SK-N-SH (cell line): ENCODE measurements around the gene OTUD7B. TPM values are rescaled to one million over a fixed set of nuclear protein-coding genes. Genes with fewer than 3 reads are reported as not detected.
"Not testable (repeated sequence)": the region's sequence is repeated elsewhere in the genome, so short reads cannot be mapped to it uniquely, and the experiment has no call there.

Source experiments
- CTCF ChIA-PET: fragments of 300-600, 350-600 bp; formaldehyde crosslinking; extraction: SDS; loops from one replicate; lab custom pipeline; 2021; lab: Yijun Ruan, JAX
- POLR2A ChIA-PET: fragments of 350-600 bp; sonication (Branson Sonifier 250); formaldehyde crosslinking; extraction: SDS; loops from one replicate; lab custom pipeline; 2020; ENCODE audit warnings: antibody characterized with exemption, inconsistent platforms; lab: Yijun Ruan, JAX
- DNase-seq: peaks from one replicate; pipeline ENCODE4 v3.0.0; 2012
- H2AFZ ChIP-seq: fragments of 200-600 bp; sonication (generic); 2 replicates; pipeline ENCODE4 v1.8.1; 2016; ENCODE audit warnings: antibody characterized with exemption, mild to moderate bottlenecking, low read depth
- H3F3A ChIP-seq: fragments of 200-600 bp; sonication (generic); replicated peaks from 2 replicates; pipeline ENCODE3; 2016; ENCODE audit warnings: antibody characterized with exemption, mild to moderate bottlenecking; ENCODE audit not compliant: insufficient read depth
- H3K27ac ChIP-seq, 2 experiments: fragments of 200-500 bp in 1 of 2; fragments of 200-600 bp in 1 of 2; sonication (Bioruptor generic) in 1 of 2; sonication (generic), shearing (Covaris generic) in 1 of 2; 2 replicates each; pipeline versions ENCODE4 v1.5.1 to v1.6.1; 2014 to 2016; ENCODE audit warnings: low read depth in 2 of 2, inconsistent platforms in 1 of 2, low read length in 1 of 2, mild to moderate bottlenecking in 1 of 2, mixed read lengths in 1 of 2
- H3K27me3 ChIP-seq: fragments of 200-600 bp; sonication (generic), shearing (Covaris generic); 2 replicates; pipeline ENCODE4 v1.6.1; 2016; ENCODE audit warnings: mixed run types; ENCODE audit not compliant: insufficient read depth
- H3K36me3 ChIP-seq, 2 experiments: fragments of 200-500 bp in 1 of 2; fragments of 200-600 bp in 1 of 2; sonication (Bioruptor generic) in 1 of 2; sonication (generic) in 1 of 2; replicated peaks in 1 of 2; 2 replicates each; pipeline versions ENCODE3 to v1.5.1; 2014 to 2016; ENCODE audit warnings: low read length in 1 of 2, mild to moderate bottlenecking in 1 of 2; ENCODE audit not compliant: insufficient read depth in 2 of 2, control insufficient read depth in 1 of 2
- H3K4me1 ChIP-seq, 2 experiments: fragments of 200-500 bp in 1 of 2; fragments of 200-600 bp in 1 of 2; sonication (Bioruptor generic) in 1 of 2; sonication (generic), shearing (Covaris generic) in 1 of 2; 2 replicates each; pipeline versions ENCODE4 v1.5.1 to v1.6.1; 2014 to 2016; ENCODE audit warnings: low read depth in 1 of 2, low read length in 1 of 2, mixed run types in 1 of 2; ENCODE audit not compliant: insufficient read depth in 2 of 2, control insufficient read depth in 1 of 2
- H3K4me2 ChIP-seq: fragments of 200-600 bp; sonication (generic), shearing (Covaris generic); 2 replicates; pipeline ENCODE4 v1.6.1; 2017; ENCODE audit warnings: mixed run types
- H3K4me3 ChIP-seq, 2 experiments: fragments of 200-500 bp in 1 of 2; fragments of 200-600 bp in 1 of 2; sonication (Bioruptor generic) in 1 of 2; sonication (generic), shearing (Covaris generic) in 1 of 2; 2 replicates each; pipeline versions ENCODE4 v1.5.1 to v1.8.1; 2014 to 2016; ENCODE audit warnings: low read depth in 2 of 2, inconsistent platforms in 1 of 2, low read length in 1 of 2, mild to moderate bottlenecking in 1 of 2, mixed read lengths in 1 of 2, moderate library complexity in 1 of 2
- H3K79me2 ChIP-seq: fragments of 200-600 bp; sonication (generic); 2 replicates; pipeline ENCODE4 v1.8.1; 2017; ENCODE audit warnings: mild to moderate bottlenecking; ENCODE audit not compliant: insufficient read depth
- H3K9ac ChIP-seq: fragments of 200-600 bp; sonication (generic); 2 replicates; pipeline ENCODE4 v1.6.1; 2017; ENCODE audit warnings: mixed run types
- H3K9me2 ChIP-seq: fragments of 200-600 bp; sonication (generic); 2 replicates; pipeline ENCODE4 v1.6.1; 2017; ENCODE audit warnings: mixed run types
- H3K9me3 ChIP-seq: fragments of 200-600 bp; sonication (generic); 2 replicates; pipeline ENCODE4 v1.6.1; 2017; ENCODE audit warnings: mixed run types, mild to moderate bottlenecking, moderate library complexity
- H4K20me1 ChIP-seq: fragments of 200-600 bp; sonication (generic); 2 replicates; pipeline ENCODE4 v1.6.1; 2017; ENCODE audit warnings: mild to moderate bottlenecking, mixed run types; ENCODE audit not compliant: insufficient read depth
- ELF1 ChIP-seq: IDR thresholded peaks from 2 replicates; pipeline ENCODE4 v1.4.0; 2012
- EP300 ChIP-seq, 2 experiments: IDR thresholded peaks; 2 replicates each; pipeline versions ENCODE4 v1.4.0 to v1.6.1; 2012; ENCODE audit warnings: borderline replicate concordance in 1 of 2, low read depth in 1 of 2, low read length in 1 of 2
- EZH2phosphoT487 ChIP-seq: fragments of 200-600 bp; sonication (generic); IDR thresholded peaks from 2 replicates; pipeline ENCODE4 v1.6.1; 2017; ENCODE audit warnings: low read depth, mixed run types, mild to moderate bottlenecking, antibody characterized with exemption, moderate library complexity, borderline replicate concordance
- FOSL2 ChIP-seq: IDR thresholded peaks from 2 replicates; pipeline ENCODE4 v1.4.0; 2012; ENCODE audit warnings: low read depth, mild to moderate bottlenecking, moderate library complexity, borderline replicate concordance
- FOXJ3 ChIP-seq: sonication (generic); formaldehyde crosslinking; IDR thresholded peaks from 2 replicates; pipeline ENCODE4 v1.5.1; 2020; ENCODE audit warnings: mild to moderate bottlenecking, missing genetic modification reagents
- GABPA ChIP-seq: IDR thresholded peaks from 2 replicates; pipeline ENCODE4 v1.4.0; 2012; ENCODE audit warnings: low read depth, mild to moderate bottlenecking
- GATA2 ChIP-seq: sonication (generic); formaldehyde crosslinking; IDR thresholded peaks from 2 replicates; pipeline ENCODE4 v1.5.0; 2020; ENCODE audit warnings: mild to moderate bottlenecking, missing genetic modification reagents
- JUND ChIP-seq: IDR thresholded peaks from 2 replicates; pipeline ENCODE4 v1.4.0; 2012
- MXI1 ChIP-seq: IDR thresholded peaks from 2 replicates; pipeline ENCODE4 v1.6.1; 2012; ENCODE audit warnings: mild to moderate bottlenecking, low read depth, low read length, improper control_type of control experiment
- NFIC ChIP-seq: IDR thresholded peaks from 2 replicates; pipeline ENCODE4 v1.4.0; 2012; ENCODE audit warnings: borderline replicate concordance
- NRF1 ChIP-seq: IDR thresholded peaks from 2 replicates; pipeline ENCODE4 v1.6.1; 2012; ENCODE audit warnings: low read depth, mild to moderate bottlenecking, low read length
- RCOR1 ChIP-seq: fragments of 150-350 bp; IDR thresholded peaks from 2 replicates; pipeline ENCODE4 v1.6.1; 2017; ENCODE audit warnings: antibody characterized with exemption, low read length
- RFX5 ChIP-seq: IDR thresholded peaks from 2 replicates; pipeline ENCODE4 v1.6.1; 2012; ENCODE audit warnings: mild to moderate bottlenecking, improper control_type of control experiment, low read length
- SIN3A ChIP-seq: IDR thresholded peaks from 2 replicates; pipeline ENCODE4 v1.6.1; 2012; ENCODE audit warnings: low read depth, mild to moderate bottlenecking, low read length, moderate library complexity, borderline replicate concordance
- SMC3 ChIP-seq: IDR thresholded peaks from 2 replicates; pipeline ENCODE4 v1.6.1; 2012; ENCODE audit warnings: low read depth, low read length, improper control_type of control experiment
- TCF12 ChIP-seq: IDR thresholded peaks from 2 replicates; pipeline ENCODE4 v1.4.0; 2012
- WGBS: methylation state at CpG from one replicate; pipeline ENCODE4 v1.1.6; 2017; ENCODE audit warnings: low lambda C conversion rate; 5-methylcytosine and 5-hydroxymethylcytosine counted together
- polyA plus RNA-seq, 3 experiments: library from polyadenylated mRNA; depleted of rRNA; stranded (reverse); fragments of >200 nt; gene quantifications; 2 replicates each; pipeline ENCODE4 v1.2.3, GENCODE V29; 2012
- TF ChIP-seq, protein P1 (sequence below): fragments of 150-350 bp; IDR thresholded peaks from 2 replicates; pipeline ENCODE4 v1.6.1; 2017; ENCODE audit warnings: antibody characterized with exemption, low read length, low read depth, borderline replicate concordance
- TF ChIP-seq, protein P2 (sequence below): fragments of 200-600 bp; sonication (generic); IDR thresholded peaks from 2 replicates; pipeline ENCODE4 v1.6.1; 2017; ENCODE audit warnings: antibody characterized with exemption, mild to moderate bottlenecking, moderate library complexity
- TF ChIP-seq, protein P3 (sequence below): IDR thresholded peaks from 2 replicates; pipeline ENCODE4; 2012
- TF ChIP-seq, protein P4 (sequence below): IDR thresholded peaks from 2 replicates; pipeline ENCODE4 v1.6.1; 2012; ENCODE audit warnings: mild to moderate bottlenecking, low read depth, low read length, moderate library complexity

Gene OTUD7B
- polyA plus RNA-seq, 1 of the 3 experiments (the other 2 are of a cell fraction): 4.2 TPM

DNA sequence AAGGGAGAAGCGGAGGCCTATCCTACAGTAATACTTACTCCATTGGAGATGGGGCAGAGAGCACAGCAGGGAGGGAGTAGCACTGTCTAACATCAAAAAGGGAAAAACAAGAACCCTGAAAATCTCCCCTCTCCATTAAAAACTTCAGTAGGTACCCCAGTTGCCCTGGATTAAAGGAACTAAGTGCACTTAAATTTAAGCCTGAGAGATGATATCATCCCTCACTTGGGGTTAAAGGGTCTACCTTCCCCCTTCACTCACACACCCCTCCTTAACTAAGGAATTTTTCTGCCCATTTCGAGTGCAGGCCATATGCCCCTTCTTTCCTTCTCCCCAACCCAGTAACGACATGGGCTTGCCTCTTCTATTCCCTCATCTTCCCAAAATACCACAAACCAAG lies 70.1 kb downstream of the OTUD7B start:
- H3K79me2 ChIP-seq: no peaks in the 10 kb centered on the region
- peaks cover 47% of the 10 kb centered on the region for H3F3A ChIP-seq
- H2AFZ ChIP-seq: no peak overlapping the region
- ChIA-PET CTCF (interaction anchor here (0.7 to 1.0 kb wide), 3 partner anchors 34 to 247 kb away, joined by 3 read pairs; no protein-coding TSS in a partner anchor), POLR2A (interaction anchor here (3.4 kb wide), 1 partner anchor 53 kb away, joined by 30 read pairs; a partner anchor contains a TSS)
- peak overlapping the region; percentile 83 to 98 for H3K27ac ChIP-seq
- H3K36me3 ChIP-seq: peaks cover 13 to 26% of the 10 kb centered on the region in 2 experiments
- no peak overlapping the region for H3K4me2 ChIP-seq
- no peak overlapping the region for H3K9ac ChIP-seq
- 94% methylated on average over 3 of the region's 3 CpGs for WGBS
- no peak for TF ChIP-seq FOXJ3 (CRISPR knock-in tag)
- no peak for TF ChIP-seq EZH2phosphoT487
- no peak for TF ChIP-seq NRF1
- TF ChIP-seq MXI1: no peak
- no peak for TF ChIP-seq SMC3
- TF ChIP-seq, protein P1, sequence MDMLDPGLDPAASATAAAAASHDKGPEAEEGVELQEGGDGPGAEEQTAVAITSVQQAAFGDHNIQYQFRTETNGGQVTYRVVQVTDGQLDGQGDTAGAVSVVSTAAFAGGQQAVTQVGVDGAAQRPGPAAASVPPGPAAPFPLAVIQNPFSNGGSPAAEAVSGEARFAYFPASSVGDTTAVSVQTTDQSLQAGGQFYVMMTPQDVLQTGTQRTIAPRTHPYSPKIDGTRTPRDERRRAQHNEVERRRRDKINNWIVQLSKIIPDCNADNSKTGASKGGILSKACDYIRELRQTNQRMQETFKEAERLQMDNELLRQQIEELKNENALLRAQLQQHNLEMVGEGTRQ: no peak
- TF ChIP-seq FOSL2: no peak
- no peak for TF ChIP-seq ELF1
- TF ChIP-seq RFX5: no peak
- TF ChIP-seq TCF12: no peak
- no peak for TF ChIP-seq EP300 (IDR thresholded peaks at IDR 0.05; ENCODE audit: borderline replicate concordance in 1 of 2, low read depth in 1 of 2, low read length in 1 of 2)
- TF ChIP-seq GATA2 (CRISPR knock-in tag): no peak
- TF ChIP-seq JUND: no peak
- TF ChIP-seq NFIC: no peak
- no peak for TF ChIP-seq SIN3A
- TF ChIP-seq, protein P2, sequence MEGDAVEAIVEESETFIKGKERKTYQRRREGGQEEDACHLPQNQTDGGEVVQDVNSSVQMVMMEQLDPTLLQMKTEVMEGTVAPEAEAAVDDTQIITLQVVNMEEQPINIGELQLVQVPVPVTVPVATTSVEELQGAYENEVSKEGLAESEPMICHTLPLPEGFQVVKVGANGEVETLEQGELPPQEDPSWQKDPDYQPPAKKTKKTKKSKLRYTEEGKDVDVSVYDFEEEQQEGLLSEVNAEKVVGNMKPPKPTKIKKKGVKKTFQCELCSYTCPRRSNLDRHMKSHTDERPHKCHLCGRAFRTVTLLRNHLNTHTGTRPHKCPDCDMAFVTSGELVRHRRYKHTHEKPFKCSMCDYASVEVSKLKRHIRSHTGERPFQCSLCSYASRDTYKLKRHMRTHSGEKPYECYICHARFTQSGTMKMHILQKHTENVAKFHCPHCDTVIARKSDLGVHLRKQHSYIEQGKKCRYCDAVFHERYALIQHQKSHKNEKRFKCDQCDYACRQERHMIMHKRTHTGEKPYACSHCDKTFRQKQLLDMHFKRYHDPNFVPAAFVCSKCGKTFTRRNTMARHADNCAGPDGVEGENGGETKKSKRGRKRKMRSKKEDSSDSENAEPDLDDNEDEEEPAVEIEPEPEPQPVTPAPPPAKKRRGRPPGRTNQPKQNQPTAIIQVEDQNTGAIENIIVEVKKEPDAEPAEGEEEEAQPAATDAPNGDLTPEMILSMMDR: no peak
- TF ChIP-seq, protein P3, sequence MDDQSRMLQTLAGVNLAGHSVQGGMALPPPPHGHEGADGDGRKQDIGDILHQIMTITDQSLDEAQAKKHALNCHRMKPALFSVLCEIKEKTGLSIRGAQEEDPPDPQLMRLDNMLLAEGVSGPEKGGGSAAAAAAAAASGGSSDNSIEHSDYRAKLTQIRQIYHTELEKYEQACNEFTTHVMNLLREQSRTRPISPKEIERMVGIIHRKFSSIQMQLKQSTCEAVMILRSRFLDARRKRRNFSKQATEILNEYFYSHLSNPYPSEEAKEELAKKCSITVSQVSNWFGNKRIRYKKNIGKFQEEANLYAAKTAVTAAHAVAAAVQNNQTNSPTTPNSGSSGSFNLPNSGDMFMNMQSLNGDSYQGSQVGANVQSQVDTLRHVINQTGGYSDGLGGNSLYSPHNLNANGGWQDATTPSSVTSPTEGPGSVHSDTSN: no peak
- TF ChIP-seq GABPA: no peak
- TF ChIP-seq RCOR1: no peak
- TF ChIP-seq, protein P4, sequence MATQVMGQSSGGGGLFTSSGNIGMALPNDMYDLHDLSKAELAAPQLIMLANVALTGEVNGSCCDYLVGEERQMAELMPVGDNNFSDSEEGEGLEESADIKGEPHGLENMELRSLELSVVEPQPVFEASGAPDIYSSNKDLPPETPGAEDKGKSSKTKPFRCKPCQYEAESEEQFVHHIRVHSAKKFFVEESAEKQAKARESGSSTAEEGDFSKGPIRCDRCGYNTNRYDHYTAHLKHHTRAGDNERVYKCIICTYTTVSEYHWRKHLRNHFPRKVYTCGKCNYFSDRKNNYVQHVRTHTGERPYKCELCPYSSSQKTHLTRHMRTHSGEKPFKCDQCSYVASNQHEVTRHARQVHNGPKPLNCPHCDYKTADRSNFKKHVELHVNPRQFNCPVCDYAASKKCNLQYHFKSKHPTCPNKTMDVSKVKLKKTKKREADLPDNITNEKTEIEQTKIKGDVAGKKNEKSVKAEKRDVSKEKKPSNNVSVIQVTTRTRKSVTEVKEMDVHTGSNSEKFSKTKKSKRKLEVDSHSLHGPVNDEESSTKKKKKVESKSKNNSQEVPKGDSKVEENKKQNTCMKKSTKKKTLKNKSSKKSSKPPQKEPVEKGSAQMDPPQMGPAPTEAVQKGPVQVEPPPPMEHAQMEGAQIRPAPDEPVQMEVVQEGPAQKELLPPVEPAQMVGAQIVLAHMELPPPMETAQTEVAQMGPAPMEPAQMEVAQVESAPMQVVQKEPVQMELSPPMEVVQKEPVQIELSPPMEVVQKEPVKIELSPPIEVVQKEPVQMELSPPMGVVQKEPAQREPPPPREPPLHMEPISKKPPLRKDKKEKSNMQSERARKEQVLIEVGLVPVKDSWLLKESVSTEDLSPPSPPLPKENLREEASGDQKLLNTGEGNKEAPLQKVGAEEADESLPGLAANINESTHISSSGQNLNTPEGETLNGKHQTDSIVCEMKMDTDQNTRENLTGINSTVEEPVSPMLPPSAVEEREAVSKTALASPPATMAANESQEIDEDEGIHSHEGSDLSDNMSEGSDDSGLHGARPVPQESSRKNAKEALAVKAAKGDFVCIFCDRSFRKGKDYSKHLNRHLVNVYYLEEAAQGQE: no peak
- TF ChIP-seq, all 33 proteins: peak for 0
- Histone ChIP-seq H3K9me2 (no peaks in the 10 kb centered on the region), H4K20me1 (no peaks in the 10 kb centered on the region), H3K4me3 (no peak overlapping the region), H3K4me1 (peaks cover 22 to 29% of the 10 kb centered on the region in 2 experiments), H3K27me3 (no peaks in the 10 kb centered on the region), H3K9me3 (no peaks in the 10 kb centered on the region)
- no peak for DNase-seq

DNA sequence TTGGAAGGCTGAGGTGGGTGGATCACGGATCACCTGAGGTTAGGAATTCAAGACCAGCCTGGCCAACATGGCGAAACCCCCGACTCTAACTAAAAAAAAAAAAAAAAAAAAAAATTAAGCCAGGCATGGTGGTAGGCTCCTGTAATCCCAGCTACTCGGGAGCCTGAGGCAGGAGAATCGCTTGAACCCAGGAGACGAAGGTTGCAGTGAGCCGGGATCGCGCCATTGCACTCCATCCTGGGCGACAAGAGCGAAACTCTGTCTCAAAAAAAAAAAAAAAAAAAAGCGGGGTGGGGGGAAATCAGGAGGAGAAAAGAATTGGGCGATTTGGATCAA lies 71.9 kb downstream of the OTUD7B start:
- 9% methylated on average over 13 of the region's 13 CpGs for WGBS
- H3K36me3 ChIP-seq, DNase-seq, H3K79me2 ChIP-seq, H3K9me2 ChIP-seq, H3K9me3 ChIP-seq, H3K27me3 ChIP-seq, H4K20me1 ChIP-seq: not testable (repeated sequence)
- H2AFZ ChIP-seq: peak overlapping the region; percentile 74
- H3K4me2 ChIP-seq: peak overlapping the region; percentile 66
- H3F3A ChIP-seq: peaks cover 47% of the 10 kb centered on the region
- H3K9ac ChIP-seq: peak overlapping the region; percentile 39; the same call in 1 of the 2 replicates
- H3K4me3 ChIP-seq: peak overlapping the region; percentile 38 to 39
- CTCF ChIA-PET: interaction anchor here (0.7 to 2.9 kb wide), 2 partner anchors 51 to 230 kb away, joined by 4 to 10 read pairs; a partner anchor contains a TSS
- H3K4me1 ChIP-seq: peaks cover 22 to 29% of the 10 kb centered on the region in 2 experiments
- peak overlapping the region; percentile 83 to 98 for H3K27ac ChIP-seq
- POLR2A ChIA-PET: interaction anchor here (0.9 to 3.4 kb wide), 5 partner anchors 11 to 214 kb away, joined by 3 to 30 read pairs (median 3); partner anchors contain the start of gene BOLA1
